Glomerular endothelial cell (primary cell): ENCODE measurements around the gene TCOF1. TPM values are rescaled to one million over a fixed set of nuclear protein-coding genes. Genes with fewer than 3 reads are reported as not detected.

Experiments used
- DNase-seq: peaks from one replicate; pipeline ENCODE4 v3.0.0-alpha.2; 2011; ENCODE audit warnings: low read depth, low spot score; ENCODE audit errors: extremely low read depth
- total RNA-seq: library from RNA; depleted of rRNA; stranded (reverse); fragments of >200 nt; gene quantifications from 2 replicates; pipeline ENCODE4 v1.2.3, GENCODE V29; 2015

TCOF1 gene
- total RNA-seq, 1 donor from 2014 or later = 38.2 TPM

DNA sequence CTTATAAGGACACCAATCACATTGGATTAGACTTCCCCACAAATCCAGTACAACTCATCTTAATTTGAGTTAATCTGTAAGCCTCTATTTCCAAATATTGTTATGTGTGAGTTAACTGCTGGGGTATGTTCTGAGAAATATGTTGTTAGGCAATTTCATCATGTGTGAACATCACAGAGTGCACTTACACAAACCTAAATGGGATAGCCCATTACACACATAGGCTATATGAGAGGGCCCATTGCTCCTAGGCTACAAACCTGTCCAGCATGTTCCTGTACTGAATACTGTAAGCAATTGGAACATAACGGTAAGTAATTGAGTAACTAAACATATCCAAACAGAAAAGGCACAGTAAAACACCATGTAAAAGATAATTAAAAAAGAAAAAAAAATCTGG lies 35.7 kb upstream of the TCOF1 start:
- no peak for DNase-seq

DNA sequence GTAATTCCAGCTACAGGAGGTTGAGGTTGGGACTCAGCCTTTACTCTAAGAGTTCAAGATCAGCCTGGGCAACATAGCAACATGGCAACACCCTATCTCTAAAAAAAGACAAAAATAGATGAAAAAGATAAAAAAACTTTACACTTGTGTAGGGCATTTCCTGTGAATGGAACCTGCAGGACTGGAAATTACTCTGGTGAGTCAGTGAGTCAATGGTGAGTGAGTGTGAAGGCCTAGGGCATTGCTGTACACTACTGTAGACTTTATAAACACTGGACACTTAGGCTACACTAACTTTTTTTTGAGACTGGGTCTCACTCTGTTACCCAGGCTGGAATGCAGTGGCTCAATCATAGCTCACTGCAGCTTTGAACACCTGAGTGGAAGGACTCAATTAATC lies 35.3 kb upstream of the TCOF1 start:
- DNase-seq = no peak

- no peak for DNase-seq
Measured at GRCh38 chr5:150323092-150323491, 34.4 kb upstream of the TCOF1 start.

DNA sequence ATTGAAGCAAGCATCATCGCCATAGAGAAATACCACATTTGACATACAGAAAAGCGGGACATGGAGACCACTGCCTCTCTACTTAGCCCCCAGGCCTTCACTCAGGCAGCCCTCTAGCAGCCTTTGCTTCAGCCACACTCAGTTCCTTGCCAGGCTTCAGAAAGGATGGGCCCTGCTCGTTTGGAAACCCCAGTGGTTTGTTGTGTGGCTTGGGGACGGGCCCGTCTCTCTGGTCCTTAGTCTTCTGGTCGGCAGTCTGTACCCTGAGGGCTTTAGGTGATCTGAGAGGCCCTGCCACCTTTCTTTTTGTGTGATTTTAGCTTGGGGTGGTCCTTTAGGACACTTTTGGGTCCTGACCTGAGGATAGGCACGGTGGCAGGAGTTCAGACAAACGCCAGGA lies 33.7 kb upstream of the TCOF1 start:
- DNase-seq = no peak

DNA sequence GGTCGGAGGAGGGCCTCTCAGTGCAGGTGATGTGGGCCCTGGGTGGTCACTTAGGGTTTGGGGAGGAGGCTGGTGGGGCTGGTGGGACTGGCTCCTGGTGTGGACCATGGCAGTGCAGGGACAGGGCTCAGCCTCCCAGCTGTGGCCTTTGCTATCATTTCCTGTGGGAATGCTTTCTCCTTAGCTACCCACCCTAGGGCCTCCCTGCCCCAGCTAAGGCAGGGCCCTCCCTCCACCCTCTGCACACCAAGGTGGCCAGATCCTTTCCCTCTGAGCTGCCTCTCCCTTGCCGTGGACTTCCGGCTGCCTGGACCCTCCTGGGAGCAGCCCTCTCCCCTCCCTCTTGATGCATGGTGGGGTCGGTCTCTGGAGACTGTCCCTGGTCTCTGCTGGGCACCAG lies 32.1 kb upstream of the TCOF1 start:
- no peak for DNase-seq

- no peak for DNase-seq
Measured at GRCh38 chr5:150326707-150327106, 30.8 kb upstream of the TCOF1 start.

DNA sequence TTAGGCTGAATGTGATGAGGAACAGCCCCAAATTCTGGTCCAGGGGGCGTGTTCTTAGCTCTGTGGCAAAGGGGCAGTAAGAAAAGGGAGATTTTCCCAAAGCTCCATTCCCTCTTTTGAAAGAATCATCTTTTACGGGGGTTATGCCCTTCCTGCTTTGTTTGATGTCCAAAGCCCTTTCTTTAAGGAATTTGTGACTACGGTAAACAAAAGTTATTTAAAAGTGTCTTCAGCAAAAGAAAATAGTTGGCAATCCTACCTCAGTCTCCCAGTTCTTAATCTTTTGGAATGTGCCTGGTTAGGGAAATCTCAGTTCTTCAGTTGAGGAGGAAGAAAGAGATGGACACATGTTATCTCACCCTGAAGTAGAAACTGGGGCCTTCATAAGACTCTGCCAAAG lies 30.4 kb upstream of the TCOF1 start:
- DNase-seq = no peak

DNA sequence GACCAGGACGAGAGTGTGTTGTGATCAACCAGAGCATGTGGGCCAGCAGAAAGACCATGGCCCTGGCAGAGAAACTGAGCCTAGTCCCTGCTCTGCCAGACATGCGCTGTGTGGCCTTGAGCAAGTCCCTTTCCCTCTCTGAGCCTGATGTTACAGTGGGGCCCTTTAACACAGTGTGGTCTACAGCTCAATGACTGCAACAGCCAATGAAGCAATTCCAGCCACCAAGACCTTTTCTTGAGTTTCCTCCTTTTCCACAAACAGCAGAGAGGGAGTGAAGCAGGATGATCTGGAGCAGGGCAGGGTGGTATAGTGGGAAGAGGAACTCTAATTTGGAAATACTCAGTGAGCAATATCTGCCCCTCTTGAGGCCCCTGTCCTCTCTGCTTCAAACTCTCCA lies 29.0 kb upstream of the TCOF1 start:
- DNase-seq = no peak

GRCh38 chr5:150329038-150329437 lies 28.5 kb upstream of the TCOF1 start:
- DNase-seq = no peak

DNA sequence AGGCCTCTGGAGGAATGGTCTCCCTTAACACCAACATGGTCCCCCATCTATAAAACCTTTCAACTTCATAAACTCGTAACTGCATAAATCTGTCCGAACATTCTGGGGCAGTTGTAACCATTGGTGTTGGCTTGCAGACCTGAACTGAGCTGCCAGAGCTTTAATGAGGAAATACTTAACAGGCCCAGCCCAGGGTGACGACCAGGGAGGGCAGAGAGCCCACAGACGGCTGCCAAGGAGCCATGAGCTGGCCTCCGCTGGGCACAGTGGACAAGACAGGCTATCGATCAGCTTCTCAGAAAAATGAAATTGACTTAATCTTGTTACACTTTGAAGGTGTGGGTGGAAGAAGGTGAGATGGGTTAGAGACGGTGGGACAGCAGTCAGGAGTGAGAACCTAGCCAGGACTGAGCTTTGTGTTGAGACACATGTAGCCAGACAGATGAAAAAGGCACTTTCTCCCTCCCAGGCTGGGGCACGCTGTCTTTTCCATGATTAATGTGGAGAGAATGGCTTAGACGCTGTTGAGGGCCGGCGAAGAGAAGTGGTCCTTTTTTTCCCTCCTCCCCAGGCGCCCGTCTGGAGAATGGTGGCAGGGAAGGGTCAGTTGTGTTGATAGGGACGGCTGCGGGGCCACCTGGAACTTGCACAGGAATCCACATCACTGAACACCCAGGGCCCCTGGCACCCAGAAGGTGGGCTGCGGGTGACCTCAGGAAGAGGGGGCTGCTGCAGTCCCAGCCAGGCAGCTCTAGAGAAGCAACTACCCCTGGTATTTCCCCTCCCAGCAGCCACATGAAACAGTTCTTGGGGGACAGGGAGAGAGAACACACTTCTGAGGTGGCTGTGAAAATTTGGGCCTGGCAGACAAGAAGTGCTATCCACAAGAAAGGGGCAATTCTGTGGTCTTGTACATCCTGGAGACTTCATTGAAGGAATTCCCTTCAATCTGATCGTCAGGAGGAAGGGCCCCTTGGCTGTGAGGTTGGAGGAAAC lies 27.3 kb upstream of the TCOF1 start:
- DNase-seq = no peak

- no peak for DNase-seq
Measured at GRCh38 chr5:150333400-150333799, 24.1 kb upstream of the TCOF1 start.

DNA sequence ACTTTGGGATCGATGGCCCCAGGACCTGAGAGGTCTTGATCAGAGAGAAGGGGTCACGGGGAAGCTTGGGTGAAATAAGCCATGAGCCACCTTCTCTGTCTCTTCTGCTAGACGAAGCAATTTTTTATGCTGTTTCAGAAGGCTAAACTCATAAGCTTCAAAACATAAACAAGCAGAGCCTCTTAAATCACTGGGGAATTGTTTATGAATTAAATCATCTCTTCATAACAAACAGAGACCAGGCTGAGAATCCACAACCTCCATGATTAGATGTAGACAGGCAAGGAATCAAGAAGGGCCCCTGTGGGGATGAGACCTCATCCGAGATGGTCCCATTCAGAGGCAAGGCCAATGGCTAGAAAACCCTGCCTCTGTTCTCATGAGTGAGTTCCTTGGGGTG lies 21.7 kb upstream of the TCOF1 start:
- DNase-seq = no peak

DNA sequence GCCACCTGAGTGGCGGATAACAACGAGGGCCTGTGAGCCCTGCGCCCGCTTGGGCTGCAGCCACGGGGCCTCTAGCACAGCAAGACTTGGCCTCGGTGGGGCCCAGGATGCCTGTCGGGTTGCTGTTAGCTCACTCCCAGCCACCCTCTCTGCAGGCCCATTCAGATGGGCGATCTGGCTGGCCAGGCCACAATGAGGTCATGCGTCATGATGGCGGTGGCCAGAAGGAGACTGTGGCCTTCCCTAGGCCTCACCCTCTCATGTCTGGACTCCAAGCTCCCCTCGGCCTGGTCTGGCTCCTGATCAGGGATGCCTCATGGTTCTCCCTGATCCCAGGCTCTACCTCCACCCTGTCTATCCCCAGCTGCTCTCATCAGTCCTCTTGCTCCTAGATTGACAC lies 19.0 kb upstream of the TCOF1 start:
- DNase-seq = no peak

DNA sequence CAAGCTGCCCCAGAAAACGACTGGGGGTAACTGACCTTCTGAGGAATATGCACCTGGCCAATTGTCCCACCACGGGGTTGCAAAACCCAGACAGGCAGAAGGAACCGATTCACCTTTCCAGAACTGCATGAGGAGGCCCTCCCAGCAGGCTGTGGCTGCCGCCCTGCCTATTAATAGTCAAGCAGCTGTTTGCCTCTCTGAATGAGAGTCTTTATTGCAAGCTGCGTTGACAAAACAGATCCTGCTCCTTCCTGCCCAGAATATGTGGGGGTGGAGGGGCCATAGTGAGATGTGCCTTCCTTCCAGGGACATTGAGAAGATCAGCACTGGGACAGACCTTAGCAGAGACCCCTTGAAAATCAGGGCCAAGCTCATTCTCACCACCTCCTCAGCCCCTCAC lies 18.3 kb upstream of the TCOF1 start:
- DNase-seq = no peak

GRCh38 chr5:150339841-150340240 lies 17.7 kb upstream of the TCOF1 start:
- no peak for DNase-seq

DNA sequence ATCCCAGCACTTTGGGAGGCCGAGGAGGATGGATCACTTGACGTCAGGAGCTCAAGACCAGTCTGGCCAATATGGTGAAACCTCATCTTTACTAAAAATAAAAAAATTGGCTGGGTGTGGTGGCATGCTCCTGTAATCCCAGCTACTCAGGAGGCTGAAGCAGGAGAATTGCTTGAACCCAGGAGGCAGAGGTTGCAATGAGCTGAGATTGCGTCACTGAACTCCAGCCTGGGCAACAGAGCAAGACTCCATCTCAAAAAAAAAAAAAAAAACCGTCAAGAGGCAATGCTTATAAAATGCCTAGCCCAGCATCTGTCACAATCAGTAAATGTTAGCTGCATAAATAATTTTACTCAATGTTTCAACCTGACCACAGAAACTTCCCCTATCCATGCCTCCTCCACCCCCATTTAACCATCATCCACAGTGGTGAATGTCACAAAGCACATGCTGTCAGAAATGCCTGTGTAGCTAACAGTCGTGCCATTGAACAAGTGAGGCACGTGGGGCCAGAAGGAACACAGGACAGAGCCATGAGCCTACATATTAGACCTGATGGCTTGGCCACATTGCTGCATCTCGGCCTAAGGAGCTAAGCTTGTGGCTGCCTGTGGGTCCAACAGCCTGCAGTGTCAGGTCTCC lies 16.8 kb upstream of the TCOF1 start:
- DNase-seq = no peak

DNA sequence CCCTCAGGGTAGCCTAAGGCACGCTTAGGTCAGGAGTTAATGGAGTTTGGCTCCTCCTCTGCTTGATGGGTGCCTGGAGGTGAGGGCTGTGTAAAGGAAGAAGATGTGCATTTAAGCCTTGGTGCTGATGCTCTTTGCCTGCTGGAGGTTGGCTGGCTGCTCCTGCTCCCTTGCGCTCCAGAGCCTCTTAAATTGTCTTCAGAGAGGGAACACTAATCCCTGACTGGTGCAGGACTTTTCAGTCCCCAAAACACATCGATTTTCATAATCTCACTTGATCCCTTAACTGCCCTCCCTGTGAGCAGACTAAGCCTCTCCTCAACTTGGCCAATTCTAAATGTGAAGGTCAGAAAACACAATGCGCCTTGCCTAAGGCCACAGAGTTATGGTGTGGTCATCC lies 16.2 kb upstream of the TCOF1 start:
- DNase-seq = no peak

GRCh38 chr5:150341989-150342388 lies 15.5 kb upstream of the TCOF1 start:
- DNase-seq = no peak

GRCh38 chr5:150342583-150342982 lies 14.9 kb upstream of the TCOF1 start:
- DNase-seq = no peak

DNA sequence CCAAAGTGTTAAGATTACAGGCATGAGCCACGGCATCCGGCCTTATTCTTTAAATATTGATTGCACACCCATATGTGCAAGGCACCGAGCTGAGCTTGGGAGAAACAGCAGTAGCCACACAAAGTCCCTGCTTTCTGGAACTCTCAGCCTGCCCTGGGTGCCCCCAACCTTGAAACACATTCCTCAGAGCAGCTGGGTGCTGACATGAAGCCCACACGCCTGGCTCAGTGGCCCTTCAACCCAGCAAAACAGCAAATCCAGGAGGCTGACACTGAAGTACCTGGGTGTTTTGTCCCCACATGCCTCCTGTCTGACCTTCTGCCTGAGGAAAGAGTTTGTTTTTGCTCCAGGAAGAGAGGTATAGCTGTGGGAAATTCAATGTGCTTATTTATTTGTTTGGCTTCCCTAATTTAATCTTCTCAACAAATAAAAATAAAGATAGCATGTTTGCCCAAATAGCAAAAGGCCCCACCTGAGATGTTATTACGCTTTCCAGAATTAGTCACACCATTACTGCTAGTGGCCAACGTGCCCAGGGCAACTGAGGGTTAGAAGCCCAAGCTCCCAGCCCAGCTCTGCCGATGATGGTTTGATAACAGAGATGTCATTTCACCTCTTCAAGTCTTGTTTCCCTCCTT lies 13.4 kb upstream of the TCOF1 start:
- DNase-seq = no peak

DNA sequence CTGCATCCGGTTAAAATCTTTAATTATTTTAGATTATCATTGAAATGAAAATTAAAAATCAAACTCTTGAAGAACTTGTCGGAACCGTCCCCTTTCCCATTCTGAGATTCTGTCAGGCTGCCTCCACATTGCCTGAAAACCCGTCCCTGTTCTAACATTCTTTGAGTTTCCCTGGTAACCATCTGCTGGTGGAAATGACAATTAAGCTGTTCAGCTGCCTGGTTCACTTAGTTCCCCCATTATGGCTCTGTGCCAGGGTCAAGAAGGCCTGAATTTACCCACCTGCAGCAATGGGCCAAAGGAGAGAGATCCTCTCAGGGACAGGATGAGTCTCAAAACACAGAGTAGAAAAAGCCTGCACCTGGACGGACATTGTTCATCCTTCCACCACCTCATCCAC lies 11.8 kb upstream of the TCOF1 start:
- DNase-seq = no peak

DNA sequence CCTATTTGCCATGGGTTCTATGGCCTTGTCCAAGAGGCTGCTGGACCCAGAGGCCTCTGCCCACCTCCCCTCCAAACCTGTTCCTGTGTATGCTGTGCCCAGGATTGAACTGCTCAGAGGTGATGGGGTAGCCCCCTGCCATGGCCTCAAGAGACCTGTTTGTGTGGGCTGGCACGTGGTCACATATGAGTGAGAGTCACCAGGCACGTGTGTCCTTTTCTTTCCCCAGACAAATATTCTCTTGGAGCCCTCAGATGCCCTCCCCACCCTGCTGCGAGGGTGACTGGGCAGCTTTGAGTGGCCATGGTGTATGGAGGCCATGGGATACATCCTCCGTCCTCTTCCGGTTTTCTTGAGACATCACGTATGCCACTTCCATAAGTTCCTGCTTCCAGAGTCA lies 10.9 kb upstream of the TCOF1 start:
- no peak for DNase-seq
